ENCODE data around the gene PIK3R5. TPM values are rescaled to one million over a fixed set of nuclear protein-coding genes. Genes with fewer than 3 reads are reported as not detected.

PIK3R5 gene
- total RNA-seq, 1 experiment from 2014 or later = 5.9 TPM

GRCh38 chr17:8944748-8945147, 20.8 kb downstream of the PIK3R5 start (continued):
- TF ChIP-seq PRDM15 (CRISPR knock-in tag; IDR thresholded peaks at IDR 0.05) (no peak), IRF1 (CRISPR knock-in tag; IDR thresholded peaks at IDR 0.05) (no peak), ZNF425 (CRISPR knock-in tag; conservative IDR thresholded peaks at IDR 0.05) (no peak), IRF2 (CRISPR knock-in tag; IDR thresholded peaks at IDR 0.05; ENCODE audit: borderline replicate concordance, low read depth) (no peak), NFYB (CRISPR knock-in tag; conservative IDR thresholded peaks at IDR 0.05; ENCODE audit: low read depth) (no peak), ZNF396 (CRISPR knock-in tag; IDR thresholded peaks at IDR 0.05; ENCODE audit: borderline replicate concordance) (no peak), ZBTB43 (CRISPR knock-in tag; IDR thresholded peaks at IDR 0.05) (no peak), TCF7 (CRISPR knock-in tag; IDR thresholded peaks at IDR 0.05; ENCODE audit: low read depth) (no peak), ZNF281 (CRISPR knock-in tag; IDR thresholded peaks at IDR 0.05) (no peak), ATF6 (CRISPR knock-in tag; IDR thresholded peaks at IDR 0.05) (no peak)

GRCh38 chr17:8944083-8944482, 21.4 kb downstream of the PIK3R5 start:
- ChIA-PET CTCF (interaction anchor here (1.5 kb wide), 1 partner anchor 49 kb away, joined by 3 read pairs; no protein-coding TSS in a partner anchor), POLR2A (no interaction called here)
- H3K27me3 Mint-ChIP-seq (ENCODE audit: low read depth) = no peaks in the 10 kb centered on the region; the same call in 1 of the 2 replicates
- peaks cover 13% of the 10 kb centered on the region for H3K9me3 Mint-ChIP-seq
- no peak overlapping the region for H3K4me3 Mint-ChIP-seq
- no peak for DNase-seq (ENCODE audit: low spot score)
- ATAC-seq = no peak
- peaks cover 22% of the 10 kb centered on the region for H3K4me1 Mint-ChIP-seq
- H3K36me3 Mint-ChIP-seq = peaks cover 6% of the 10 kb centered on the region; the same call in 1 of the 2 replicates
- H3K27ac Mint-ChIP-seq = no peak overlapping the region
- TF ChIP-seq SMAD4 (CRISPR knock-in tag; IDR thresholded peaks at IDR 0.05) = no peak
- TF ChIP-seq ZNF263 (CRISPR knock-in tag; IDR thresholded peaks at IDR 0.05; ENCODE audit: low read depth) = no peak
- TF ChIP-seq E2F4 (CRISPR knock-in tag; IDR thresholded peaks at IDR 0.05; ENCODE audit: borderline replicate concordance, low read depth) = no peak

Data from WTC11 (cell line).